IPS-15b (cell line): Measurements from ENCODE around the gene PPFIBP2.

ENCODE experiments used
- H3K27me3 ChIP-seq: one replicate; pipeline ENCODE4 v1.6.1; 2013; ENCODE audit warnings: low read length; ENCODE audit not compliant: control insufficient read depth, insufficient read depth
- H3K36me3 ChIP-seq: one replicate; pipeline ENCODE4 v1.6.1; 2013; ENCODE audit warnings: low read length; ENCODE audit not compliant: control insufficient read depth, insufficient read depth
- H3K4me1 ChIP-seq: one replicate; pipeline ENCODE4 v1.6.1; 2013; ENCODE audit warnings: mild to moderate bottlenecking, low read length; ENCODE audit not compliant: control insufficient read depth, insufficient read depth
- H3K4me3 ChIP-seq: one replicate; pipeline ENCODE4 v1.5.1; 2013; ENCODE audit warnings: low read depth, low read length
- H3K9ac ChIP-seq: one replicate; pipeline ENCODE4 v1.6.1; 2013; ENCODE audit warnings: low read depth, mild to moderate bottlenecking, low read length
- H3K9me3 ChIP-seq: one replicate; pipeline ENCODE4 v1.6.1; 2013; ENCODE audit warnings: mild to moderate bottlenecking, low read length; ENCODE audit not compliant: control insufficient read depth, insufficient read depth

Gene PPFIBP2

DNA sequence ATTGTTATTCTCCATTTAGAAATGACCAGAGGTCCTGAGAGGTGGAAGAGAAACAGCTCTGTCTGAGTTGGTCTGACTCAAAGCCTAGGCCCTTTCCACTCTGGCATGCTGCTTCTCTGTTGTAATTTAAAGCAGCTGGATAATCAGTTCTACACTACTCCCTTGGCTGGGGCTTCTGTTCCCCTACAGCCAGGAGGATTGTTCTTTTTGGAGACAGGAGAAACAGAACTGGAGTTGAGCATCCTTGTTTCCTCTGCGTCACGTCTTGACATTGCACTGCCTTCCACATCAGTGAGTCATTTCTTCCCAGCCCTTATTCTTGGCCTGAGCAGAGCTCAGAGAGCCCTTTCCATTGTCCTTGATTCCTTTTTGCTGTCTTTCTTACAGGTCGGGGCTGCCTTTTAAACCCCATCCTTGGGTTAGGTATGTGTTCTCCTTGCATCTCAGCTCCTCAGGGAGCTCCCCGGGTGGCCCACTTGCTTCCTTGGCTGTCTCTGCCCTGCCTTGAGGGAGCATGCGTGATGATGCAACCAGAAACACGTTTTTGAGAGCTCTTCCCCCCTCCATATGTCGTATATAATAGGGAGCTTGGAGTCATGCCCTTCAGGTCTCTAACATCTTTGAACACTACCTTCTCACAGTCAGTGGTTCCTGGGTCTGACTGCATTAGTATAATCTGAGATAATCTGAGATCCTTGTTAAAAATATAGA lies 123.8 kb downstream of the PPFIBP2 start:
- H3K9ac ChIP-seq = no peak overlapping the region

DNA sequence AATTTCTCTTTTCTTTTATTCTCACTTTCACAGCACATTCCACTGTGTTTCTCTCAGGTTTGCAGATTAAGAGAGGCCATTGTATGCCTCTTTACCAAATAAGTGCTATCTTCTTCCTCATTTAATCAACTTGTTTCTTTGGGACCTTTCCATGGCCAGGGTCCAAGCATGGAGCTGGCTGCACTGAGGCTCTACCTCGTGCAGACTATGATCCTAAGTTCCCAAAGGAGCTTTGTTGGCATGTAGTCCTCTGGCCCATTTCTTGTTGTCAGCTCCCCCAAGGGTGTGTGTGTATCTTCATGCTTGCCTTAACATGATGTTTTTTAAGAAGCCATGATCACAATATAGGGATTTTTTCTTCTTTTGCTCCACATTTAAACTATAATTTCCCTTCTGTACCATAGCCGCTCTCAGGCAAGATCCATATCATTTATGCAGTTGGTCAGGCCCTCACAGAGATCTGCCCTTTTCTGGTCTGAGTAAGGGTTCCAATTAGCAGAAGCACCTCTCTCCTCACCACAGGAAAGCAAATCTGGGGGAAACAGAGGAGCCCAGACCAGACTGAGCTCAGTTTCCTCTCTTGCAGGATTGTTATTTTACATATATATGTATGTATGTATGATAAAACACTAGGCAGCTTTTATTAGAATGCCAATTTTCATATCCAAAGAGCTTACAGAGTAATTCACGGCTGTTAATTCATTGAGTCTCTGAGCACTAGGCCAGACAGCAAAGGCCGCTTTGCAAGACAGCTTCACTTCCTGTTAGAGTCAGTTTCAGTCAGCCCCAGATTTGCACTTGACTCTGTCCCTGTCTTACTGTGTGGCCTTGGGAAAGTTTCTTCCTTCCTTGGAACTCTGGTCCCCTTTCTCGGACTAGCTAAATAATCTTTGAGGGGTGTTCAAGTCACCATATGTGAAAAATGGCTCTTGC lies 125.2 kb downstream of the PPFIBP2 start:
- H3K9ac ChIP-seq = no peak overlapping the region
- no peak overlapping the region for H3K4me3 ChIP-seq

More for the DNA sequence above, 123.8 kb downstream of the PPFIBP2 start:
- no peaks in the 10 kb centered on the region for H3K27me3 ChIP-seq
- H3K9me3 ChIP-seq = no peaks in the 10 kb centered on the region
- no peaks in the 10 kb centered on the region for H3K36me3 ChIP-seq
- no peaks in the 10 kb centered on the region for H3K4me1 ChIP-seq
- no peak overlapping the region for H3K4me3 ChIP-seq

DNA sequence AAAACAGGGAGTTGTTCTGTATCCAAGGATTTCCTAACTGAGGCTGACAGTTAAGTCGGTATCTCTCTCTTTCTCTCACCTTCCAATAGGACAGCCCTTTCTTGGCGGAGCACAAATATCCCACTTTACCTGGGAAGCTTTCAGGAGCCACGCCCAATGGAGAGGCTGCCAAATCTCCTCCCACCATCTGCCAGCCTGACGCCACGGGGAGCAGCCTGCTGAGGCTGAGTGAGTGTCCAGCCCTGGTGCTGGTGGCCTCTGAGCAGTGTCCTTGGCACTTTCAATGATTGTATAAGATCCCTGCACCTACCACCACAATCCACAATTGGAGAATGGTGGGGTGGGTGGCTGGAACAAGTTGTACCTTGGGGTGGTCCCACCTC lies 125.8 kb downstream of the PPFIBP2 start:
- H3K4me1 ChIP-seq = no peaks in the 10 kb centered on the region
- H3K9ac ChIP-seq = no peak overlapping the region
- no peak overlapping the region for H3K4me3 ChIP-seq
- no peaks in the 10 kb centered on the region for H3K9me3 ChIP-seq
- no peaks in the 10 kb centered on the region for H3K27me3 ChIP-seq
- H3K36me3 ChIP-seq = no peaks in the 10 kb centered on the region

More for the DNA sequence above, 125.2 kb downstream of the PPFIBP2 start:
- Histone ChIP-seq H3K9me3 (no peaks in the 10 kb centered on the region), H3K27me3 (no peaks in the 10 kb centered on the region), H3K36me3 (no peaks in the 10 kb centered on the region), H3K4me1 (no peaks in the 10 kb centered on the region)

GRCh38 chr11:7640816-7641215 lies 127.0 kb downstream of the PPFIBP2 start:
- Histone ChIP-seq H3K4me3 (no peak overlapping the region), H3K9me3 (no peaks in the 10 kb centered on the region), H3K9ac (no peak overlapping the region), H3K27me3 (no peaks in the 10 kb centered on the region), H3K4me1 (no peaks in the 10 kb centered on the region), H3K36me3 (no peaks in the 10 kb centered on the region)

- Histone ChIP-seq H3K9me3 (no peaks in the 10 kb centered on the region), H3K4me3 (no peak overlapping the region), H3K27me3 (no peaks in the 10 kb centered on the region), H3K4me1 (no peaks in the 10 kb centered on the region), H3K9ac (no peak overlapping the region), H3K36me3 (no peaks in the 10 kb centered on the region)
Observed at GRCh38 chr11:7642747-7643146, 128.9 kb downstream of the PPFIBP2 start.

- Histone ChIP-seq H3K27me3 (no peaks in the 10 kb centered on the region), H3K4me3 (no peak overlapping the region), H3K9me3 (no peaks in the 10 kb centered on the region), H3K4me1 (no peaks in the 10 kb centered on the region), H3K9ac (no peak overlapping the region), H3K36me3 (no peaks in the 10 kb centered on the region)
Observed at GRCh38 chr11:7643314-7643713, 129.5 kb downstream of the PPFIBP2 start.

GRCh38 chr11:7645206-7645605 lies 131.4 kb downstream of the PPFIBP2 start:
- no peaks in the 10 kb centered on the region for H3K4me1 ChIP-seq
- H3K27me3 ChIP-seq = no peaks in the 10 kb centered on the region
- H3K9ac ChIP-seq = no peak overlapping the region
- no peaks in the 10 kb centered on the region for H3K9me3 ChIP-seq
- H3K36me3 ChIP-seq = peaks cover 7% of the 10 kb centered on the region
- no peak overlapping the region for H3K4me3 ChIP-seq

DNA sequence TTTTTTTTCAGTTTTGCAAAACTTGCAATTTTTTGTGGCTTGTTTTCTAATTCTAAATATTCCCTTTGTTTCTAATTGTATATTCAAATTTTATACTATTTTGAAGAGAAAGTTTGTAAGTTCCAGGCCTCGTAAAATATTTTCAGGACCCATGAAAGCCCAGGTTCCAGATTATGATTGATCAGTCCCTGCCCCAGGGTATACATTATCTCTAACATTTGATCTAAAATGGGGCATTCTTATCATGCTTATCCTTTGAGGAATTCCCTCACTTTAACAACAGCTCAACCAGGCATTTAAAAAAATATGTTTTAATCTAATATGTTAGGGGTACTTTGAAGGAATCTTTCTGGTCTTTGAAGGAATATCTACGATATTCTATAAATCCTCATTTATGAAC lies 133.1 kb downstream of the PPFIBP2 start:
- Histone ChIP-seq H3K27me3 (no peaks in the 10 kb centered on the region), H3K9ac (no peak overlapping the region)

GRCh38 chr11:7648264-7648663 lies 134.5 kb downstream of the PPFIBP2 start:
- H3K27me3 ChIP-seq = no peaks in the 10 kb centered on the region
- H3K4me3 ChIP-seq = no peak overlapping the region

More for the DNA sequence above, 133.1 kb downstream of the PPFIBP2 start:
- Histone ChIP-seq H3K4me1 (no peaks in the 10 kb centered on the region), H3K36me3 (peaks cover 7% of the 10 kb centered on the region), H3K9me3 (no peaks in the 10 kb centered on the region), H3K4me3 (no peak overlapping the region)

GRCh38 chr11:7651140-7651551 lies 137.3 kb downstream of the PPFIBP2 start:
- H3K27me3 ChIP-seq = no peaks in the 10 kb centered on the region
- H3K4me1 ChIP-seq = no peaks in the 10 kb centered on the region
- H3K36me3 ChIP-seq = peaks cover 7% of the 10 kb centered on the region
- H3K9ac ChIP-seq = no peak overlapping the region
- H3K9me3 ChIP-seq = no peaks in the 10 kb centered on the region
- no peak overlapping the region for H3K4me3 ChIP-seq

More at GRCh38 chr11:7648264-7648663, 134.5 kb downstream of the PPFIBP2 start:
- Histone ChIP-seq H3K36me3 (peaks cover 7% of the 10 kb centered on the region), H3K9ac (no peak overlapping the region), H3K4me1 (no peaks in the 10 kb centered on the region), H3K9me3 (no peaks in the 10 kb centered on the region)

DNA sequence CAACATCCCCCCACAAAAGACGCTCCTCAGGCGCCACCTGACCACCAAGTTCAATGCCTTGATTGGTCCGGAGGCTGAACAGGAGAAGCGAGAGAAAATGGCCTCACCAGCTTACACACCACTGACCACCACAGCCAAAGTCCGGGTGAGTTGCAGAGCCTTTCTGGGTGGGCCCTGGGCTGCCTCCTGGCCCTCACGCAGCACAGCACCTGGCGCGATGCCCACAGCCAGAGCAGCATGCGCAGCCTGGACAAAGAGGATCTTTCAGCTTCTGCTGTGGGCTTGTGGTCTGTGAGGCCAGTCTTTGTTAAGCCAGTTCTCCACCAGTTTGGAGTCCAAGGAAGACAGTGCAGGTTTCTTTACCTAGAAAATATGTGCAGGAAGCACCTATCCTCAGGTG lies 137.9 kb downstream of the PPFIBP2 start:
- H3K9ac ChIP-seq = no peak overlapping the region
- no peaks in the 10 kb centered on the region for H3K27me3 ChIP-seq
- no peaks in the 10 kb centered on the region for H3K4me1 ChIP-seq
- peaks cover 7% of the 10 kb centered on the region for H3K36me3 ChIP-seq
- no peaks in the 10 kb centered on the region for H3K9me3 ChIP-seq
- no peak overlapping the region for H3K4me3 ChIP-seq
